GM12873 (cell line): Measurements from ENCODE around the gene RNPEPL1.

ENCODE experiments used
- TF ChIP-seq, protein P1 (sequence below): IDR thresholded peaks from 2 replicates; pipeline ENCODE4 v1.5.1; 2012; ENCODE audit warnings: low read depth, mild to moderate bottlenecking, moderate library complexity, low read length, control low read depth; ENCODE audit not compliant: insufficient read depth; ENCODE audit errors: missing control alignments

The RNPEPL1 gene

DNA sequence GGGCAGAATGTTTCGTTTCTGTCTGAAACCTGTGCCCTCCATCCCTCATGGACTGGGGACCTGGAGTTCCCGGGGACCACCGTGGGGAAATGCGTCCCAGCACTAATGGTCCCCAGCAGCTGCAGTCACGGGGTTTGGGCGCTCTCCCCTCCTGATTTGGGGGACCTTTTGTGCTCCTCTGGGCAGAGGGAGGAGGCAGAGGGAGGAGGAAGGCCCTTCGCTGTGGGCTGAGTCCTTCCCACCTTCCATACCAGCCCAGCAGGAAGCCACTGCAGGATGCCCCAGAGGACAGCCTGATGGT is 60.2 kb downstream of the RNPEPL1 start:
- TF ChIP-seq, protein P1, sequence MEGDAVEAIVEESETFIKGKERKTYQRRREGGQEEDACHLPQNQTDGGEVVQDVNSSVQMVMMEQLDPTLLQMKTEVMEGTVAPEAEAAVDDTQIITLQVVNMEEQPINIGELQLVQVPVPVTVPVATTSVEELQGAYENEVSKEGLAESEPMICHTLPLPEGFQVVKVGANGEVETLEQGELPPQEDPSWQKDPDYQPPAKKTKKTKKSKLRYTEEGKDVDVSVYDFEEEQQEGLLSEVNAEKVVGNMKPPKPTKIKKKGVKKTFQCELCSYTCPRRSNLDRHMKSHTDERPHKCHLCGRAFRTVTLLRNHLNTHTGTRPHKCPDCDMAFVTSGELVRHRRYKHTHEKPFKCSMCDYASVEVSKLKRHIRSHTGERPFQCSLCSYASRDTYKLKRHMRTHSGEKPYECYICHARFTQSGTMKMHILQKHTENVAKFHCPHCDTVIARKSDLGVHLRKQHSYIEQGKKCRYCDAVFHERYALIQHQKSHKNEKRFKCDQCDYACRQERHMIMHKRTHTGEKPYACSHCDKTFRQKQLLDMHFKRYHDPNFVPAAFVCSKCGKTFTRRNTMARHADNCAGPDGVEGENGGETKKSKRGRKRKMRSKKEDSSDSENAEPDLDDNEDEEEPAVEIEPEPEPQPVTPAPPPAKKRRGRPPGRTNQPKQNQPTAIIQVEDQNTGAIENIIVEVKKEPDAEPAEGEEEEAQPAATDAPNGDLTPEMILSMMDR: no peak

DNA sequence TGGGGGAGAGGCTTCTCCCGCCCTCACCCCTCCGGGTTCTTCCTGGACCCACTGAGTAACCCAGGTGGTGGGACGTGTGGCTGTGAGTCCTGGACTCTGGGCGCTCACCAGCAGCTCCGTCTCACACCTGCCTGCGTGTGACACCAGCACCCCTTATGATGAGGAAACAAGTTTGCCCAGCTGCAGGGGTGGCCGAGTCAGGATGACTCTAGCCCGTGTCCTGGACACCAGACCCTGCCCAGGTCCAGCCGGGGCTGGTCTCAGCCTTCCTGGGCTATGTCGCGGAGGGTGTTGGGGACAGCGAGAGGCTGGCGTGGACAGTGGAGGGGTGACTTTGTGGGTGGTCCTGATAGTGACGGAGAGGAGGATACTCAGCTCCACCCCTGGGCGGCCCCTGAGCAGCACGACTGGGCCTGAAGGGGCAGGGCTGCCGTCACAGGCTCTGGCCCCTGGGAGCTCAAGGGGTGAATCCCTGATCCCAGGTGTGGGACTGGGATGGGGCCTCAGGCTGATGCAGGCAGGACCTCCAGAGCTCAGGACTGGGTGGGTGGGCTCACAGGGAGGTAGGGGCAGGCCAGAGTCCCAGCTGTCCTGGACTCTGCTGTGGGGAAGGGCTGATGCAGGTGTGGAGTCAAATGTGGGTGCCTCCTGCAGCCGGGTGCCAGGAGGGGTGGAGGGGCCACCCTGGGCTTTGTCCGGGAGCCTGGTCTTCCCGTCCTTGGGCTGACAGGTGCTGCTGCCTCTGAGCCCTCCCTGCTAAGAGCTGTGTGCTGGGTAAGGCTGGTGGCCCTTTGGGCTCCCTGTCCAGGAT is 60.7 kb downstream of the RNPEPL1 start:
- TF ChIP-seq, protein P1: no peak

DNA sequence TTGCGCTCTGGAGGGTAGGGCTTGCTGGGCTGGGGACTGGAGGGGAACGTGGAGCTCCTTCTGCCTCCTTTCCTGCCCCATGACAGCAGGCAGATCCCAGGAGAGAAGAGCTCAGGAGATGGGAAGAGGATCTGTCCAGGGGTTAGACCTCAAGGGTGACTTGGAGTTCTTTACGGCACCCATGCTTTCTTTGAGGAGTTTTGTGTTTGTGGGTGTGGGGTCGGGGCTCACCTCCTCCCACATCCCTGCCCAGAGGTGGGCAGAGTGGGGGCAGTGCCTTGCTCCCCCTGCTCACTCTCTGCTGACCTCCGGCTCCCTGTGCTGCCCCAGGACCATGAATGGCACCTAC is 61.3 kb downstream of the RNPEPL1 start:
- TF ChIP-seq, protein P1: no peak

DNA sequence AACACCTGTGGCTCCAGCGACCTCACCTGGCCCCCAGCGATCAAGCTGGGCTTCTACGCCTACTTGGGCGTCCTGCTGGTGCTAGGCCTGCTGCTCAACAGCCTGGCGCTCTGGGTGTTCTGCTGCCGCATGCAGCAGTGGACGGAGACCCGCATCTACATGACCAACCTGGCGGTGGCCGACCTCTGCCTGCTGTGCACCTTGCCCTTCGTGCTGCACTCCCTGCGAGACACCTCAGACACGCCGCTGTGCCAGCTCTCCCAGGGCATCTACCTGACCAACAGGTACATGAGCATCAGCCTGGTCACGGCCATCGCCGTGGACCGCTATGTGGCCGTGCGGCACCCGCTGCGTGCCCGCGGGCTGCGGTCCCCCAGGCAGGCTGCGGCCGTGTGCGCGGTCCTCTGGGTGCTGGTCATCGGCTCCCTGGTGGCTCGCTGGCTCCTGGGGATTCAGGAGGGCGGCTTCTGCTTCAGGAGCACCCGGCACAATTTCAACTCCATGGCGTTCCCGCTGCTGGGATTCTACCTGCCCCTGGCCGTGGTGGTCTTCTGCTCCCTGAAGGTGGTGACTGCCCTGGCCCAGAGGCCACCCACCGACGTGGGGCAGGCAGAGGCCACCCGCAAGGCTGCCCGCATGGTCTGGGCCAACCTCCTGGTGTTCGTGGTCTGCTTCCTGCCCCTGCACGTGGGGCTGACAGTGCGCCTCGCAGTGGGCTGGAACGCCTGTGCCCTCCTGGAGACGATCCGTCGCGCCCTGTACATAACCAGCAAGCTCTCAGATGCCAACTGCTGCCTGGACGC is 61.9 kb downstream of the RNPEPL1 start:
- TF ChIP-seq, protein P1: no peak
